Uterus (tissue), 4 donors: ENCODE measurements around the gene ATP6V0A4. TPM values are rescaled to one million over a fixed set of nuclear protein-coding genes. Genes with fewer than 3 reads are reported as not detected.

Source experiments
- DNase-seq, 2 donors: peaks; one replicate each; pipeline ENCODE4 v3.0.0-alpha.2; 2019 to 2020
- H3K27ac ChIP-seq, 2 donors: fragments of 200-600 bp; sonication (generic); 1 replicate in 1 of 2; 2 replicates in 1 of 2; pipeline ENCODE4 v1.5.1; 2016 to 2018
- H3K27me3 ChIP-seq, 2 donors: fragments of 200-600 bp; sonication (generic); one replicate each; pipeline ENCODE4 v1.5.1; 2018 to 2019; ENCODE audit warnings: control low read depth in 1 of 2
- H3K36me3 ChIP-seq, 2 donors: fragments of 200-600 bp; sonication (generic); one replicate each; pipeline ENCODE4 v1.5.1; 2019; ENCODE audit warnings: control low read depth in 1 of 2
- H3K4me1 ChIP-seq, 2 donors: fragments of 200-600 bp; sonication (generic); one replicate each; pipeline ENCODE4 v1.5.1; 2018 to 2019; ENCODE audit warnings: control low read depth in 1 of 2
- H3K4me3 ChIP-seq, 2 donors: fragments of 200-600 bp; sonication (generic); 1 replicate in 1 of 2; 2 replicates in 1 of 2; pipeline ENCODE4 v1.5.1; 2018 to 2019; ENCODE audit warnings: mild to moderate bottlenecking in 1 of 2
- H3K9me3 ChIP-seq, 2 donors: fragments of 200-600 bp; sonication (generic); one replicate each; pipeline ENCODE4 v1.5.1; 2019; ENCODE audit warnings: control low read depth in 1 of 2
- POLR2A ChIP-seq, 2 donors: fragments of 450-650 bp; IDR thresholded peaks; one replicate each; pipeline ENCODE4 v1.6.1; 2016; ENCODE audit warnings: antibody characterized with exemption in 2 of 2, mild to moderate bottlenecking in 1 of 2, moderate library complexity in 1 of 2
- intact Hi-C: fragments of 100-400 bp; cut with DNase I; formaldehyde crosslinking; loops from one replicate; pipeline ENCODE4 v1.15.1; 2023; ENCODE audit warnings: low total_unique reads
- total RNA-seq, 4 donors: library from RNA; depleted of rRNA in 3 of 4; stranded (reverse); fragments of >200 nt in 3 of 4; gene quantifications; one replicate each; pipeline versions ENCODE4 v1.1.0 to v1.2.4, GENCODE V29; 2014 to 2023
- TF ChIP-seq, protein P1 (sequence below), 4 experiments: fragments of 200-600 bp in 2 of 4; fragments of 450-650 bp in 2 of 4; sonication (generic) in 2 of 4; IDR thresholded peaks; one replicate each; pipeline ENCODE4 v1.5.1; 2016 to 2019; ENCODE audit warnings: antibody characterized with exemption in 4 of 4, mild to moderate bottlenecking in 2 of 4, moderate library complexity in 1 of 4
- donor health status: DM: yes; HTN: yes; CAD: no.

The ATP6V0A4 gene
- total RNA-seq, 4 donors from 2014 or later: not detected

DNA sequence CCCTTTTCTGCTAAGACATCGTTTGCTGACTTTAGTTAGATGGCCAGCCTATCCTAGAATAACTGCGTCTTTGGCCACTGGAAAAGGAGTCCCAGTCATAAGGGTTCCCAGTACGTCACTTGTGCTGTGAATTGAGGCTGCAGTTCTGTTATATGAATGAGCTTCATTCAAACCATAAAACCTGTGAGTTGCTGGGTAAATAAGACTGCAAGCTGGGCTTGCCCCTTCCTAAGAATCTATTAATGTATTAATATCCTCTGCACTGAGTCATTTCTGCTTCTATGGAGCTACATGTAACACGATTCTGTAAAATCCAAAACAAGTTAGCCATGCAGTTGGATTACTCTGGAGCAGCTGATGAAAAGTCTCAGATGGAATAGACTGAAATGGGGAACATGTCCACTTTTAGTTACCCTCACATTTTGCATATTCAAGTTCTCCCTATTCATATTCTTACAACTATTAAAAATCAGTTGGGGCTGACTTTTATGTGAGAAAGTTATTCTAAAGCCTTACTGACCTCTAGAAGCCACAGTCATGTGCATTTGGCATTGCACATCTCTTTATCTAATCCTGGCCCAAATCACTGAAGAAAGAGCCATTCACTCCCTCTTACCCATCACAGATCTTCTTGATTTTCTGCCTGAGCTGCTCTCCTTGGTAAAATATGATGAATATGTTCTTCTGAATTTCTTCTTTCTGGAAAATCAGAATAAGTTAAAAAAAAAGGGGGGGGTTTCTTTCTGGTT, 42.0 kb downstream of the ATP6V0A4 start:
- Histone ChIP-seq H3K4me1 (no peaks in the 10 kb centered on the region), H3K9me3 (no peaks in the 10 kb centered on the region), H3K4me3 (no peak overlapping the region), H3K27me3 (no peaks in the 10 kb centered on the region), H3K27ac (no peak overlapping the region), H3K36me3 (no peaks in the 10 kb centered on the region)
- DNase-seq: no peak
- intact Hi-C loops: no loop called here
- TF ChIP-seq, protein P1, sequence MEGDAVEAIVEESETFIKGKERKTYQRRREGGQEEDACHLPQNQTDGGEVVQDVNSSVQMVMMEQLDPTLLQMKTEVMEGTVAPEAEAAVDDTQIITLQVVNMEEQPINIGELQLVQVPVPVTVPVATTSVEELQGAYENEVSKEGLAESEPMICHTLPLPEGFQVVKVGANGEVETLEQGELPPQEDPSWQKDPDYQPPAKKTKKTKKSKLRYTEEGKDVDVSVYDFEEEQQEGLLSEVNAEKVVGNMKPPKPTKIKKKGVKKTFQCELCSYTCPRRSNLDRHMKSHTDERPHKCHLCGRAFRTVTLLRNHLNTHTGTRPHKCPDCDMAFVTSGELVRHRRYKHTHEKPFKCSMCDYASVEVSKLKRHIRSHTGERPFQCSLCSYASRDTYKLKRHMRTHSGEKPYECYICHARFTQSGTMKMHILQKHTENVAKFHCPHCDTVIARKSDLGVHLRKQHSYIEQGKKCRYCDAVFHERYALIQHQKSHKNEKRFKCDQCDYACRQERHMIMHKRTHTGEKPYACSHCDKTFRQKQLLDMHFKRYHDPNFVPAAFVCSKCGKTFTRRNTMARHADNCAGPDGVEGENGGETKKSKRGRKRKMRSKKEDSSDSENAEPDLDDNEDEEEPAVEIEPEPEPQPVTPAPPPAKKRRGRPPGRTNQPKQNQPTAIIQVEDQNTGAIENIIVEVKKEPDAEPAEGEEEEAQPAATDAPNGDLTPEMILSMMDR (IDR thresholded peaks at IDR 0.05): no peak
- no peak for TF ChIP-seq POLR2A (IDR thresholded peaks at IDR 0.05)

DNA sequence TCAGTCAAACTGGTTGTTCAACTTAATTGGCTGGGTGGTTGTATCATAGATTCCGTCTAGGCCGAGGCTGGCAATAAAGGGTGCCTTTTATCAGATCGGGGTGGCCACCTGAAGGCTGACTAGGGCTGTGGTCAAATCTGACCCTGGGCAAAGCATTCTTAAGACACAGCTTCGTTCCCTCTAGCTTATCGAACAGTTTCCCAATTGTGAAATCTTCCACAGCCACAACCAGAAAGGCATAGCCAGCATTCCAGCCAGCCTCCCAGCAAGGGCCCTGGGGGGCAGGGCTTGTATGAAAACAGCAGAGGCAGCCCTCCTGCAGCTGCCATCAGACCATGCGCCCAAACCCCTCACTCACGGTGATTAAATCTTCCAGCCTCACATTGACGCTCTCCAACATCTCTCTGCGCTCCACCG, 42.7 kb downstream of the ATP6V0A4 start:
- H3K27me3 ChIP-seq: no peaks in the 10 kb centered on the region
- H3K9me3 ChIP-seq: no peaks in the 10 kb centered on the region
- no peak for DNase-seq
- no peaks in the 10 kb centered on the region for H3K4me1 ChIP-seq
- intact Hi-C loops: no loop called here
- TF ChIP-seq, protein P1 (IDR thresholded peaks at IDR 0.05): no peak
- TF ChIP-seq POLR2A (IDR thresholded peaks at IDR 0.05): no peak
- no peaks in the 10 kb centered on the region for H3K36me3 ChIP-seq
- no peak overlapping the region for H3K4me3 ChIP-seq
- no peak overlapping the region for H3K27ac ChIP-seq

DNA sequence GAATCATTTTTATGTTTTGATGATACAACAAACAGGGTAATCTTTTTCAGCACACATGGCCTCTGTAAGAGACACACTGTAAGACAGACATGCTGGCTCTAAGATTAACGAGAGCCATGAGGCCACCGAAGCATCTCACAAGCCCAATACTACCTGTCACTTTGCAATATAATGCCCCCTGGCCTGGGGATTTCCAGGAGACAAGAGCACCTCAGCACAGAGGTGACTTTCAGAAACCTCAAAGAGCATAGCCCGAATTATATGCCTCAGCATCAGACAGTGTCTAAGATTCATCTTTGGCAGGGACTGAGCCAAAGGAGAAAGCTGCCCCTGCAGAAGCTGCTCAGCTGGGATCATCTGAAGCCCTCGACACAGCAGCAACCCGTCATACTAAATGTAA, 44.4 kb downstream of the ATP6V0A4 start:
- no peaks in the 10 kb centered on the region for H3K9me3 ChIP-seq
- H3K4me1 ChIP-seq: no peaks in the 10 kb centered on the region
- no peak for TF ChIP-seq POLR2A (IDR thresholded peaks at IDR 0.05)
- TF ChIP-seq, protein P1 (IDR thresholded peaks at IDR 0.05): no peak
- no peak overlapping the region for H3K4me3 ChIP-seq
- no peaks in the 10 kb centered on the region for H3K36me3 ChIP-seq
- no peak for DNase-seq
- H3K27me3 ChIP-seq: no peaks in the 10 kb centered on the region
- no peak overlapping the region for H3K27ac ChIP-seq
- intact Hi-C loops: no loop called here

DNA sequence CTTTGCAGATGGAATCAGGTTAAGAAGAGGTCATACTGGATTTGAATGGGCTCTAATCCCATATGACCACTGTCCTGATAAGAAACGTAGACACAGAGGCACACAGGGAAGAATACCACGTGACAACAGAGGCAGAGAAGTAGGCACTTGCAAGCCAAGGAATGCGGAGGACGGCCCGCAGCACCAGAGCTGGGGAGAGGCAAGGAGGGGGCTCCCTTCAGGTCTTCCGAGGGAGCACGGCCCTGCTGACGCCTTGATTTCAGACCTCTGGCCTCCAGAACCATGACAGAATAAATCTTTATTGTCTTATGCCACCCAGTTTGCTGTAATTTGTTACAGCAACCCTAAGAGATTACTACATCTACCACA, 44.9 kb downstream of the ATP6V0A4 start:
- intact Hi-C loops: no loop called here
- H3K4me3 ChIP-seq: no peak overlapping the region
- no peaks in the 10 kb centered on the region for H3K9me3 ChIP-seq
- TF ChIP-seq, protein P1 (IDR thresholded peaks at IDR 0.05): no peak
- no peaks in the 10 kb centered on the region for H3K27me3 ChIP-seq
- H3K36me3 ChIP-seq: no peaks in the 10 kb centered on the region
- no peaks in the 10 kb centered on the region for H3K4me1 ChIP-seq
- no peak for DNase-seq
- H3K27ac ChIP-seq: no peak overlapping the region

DNA sequence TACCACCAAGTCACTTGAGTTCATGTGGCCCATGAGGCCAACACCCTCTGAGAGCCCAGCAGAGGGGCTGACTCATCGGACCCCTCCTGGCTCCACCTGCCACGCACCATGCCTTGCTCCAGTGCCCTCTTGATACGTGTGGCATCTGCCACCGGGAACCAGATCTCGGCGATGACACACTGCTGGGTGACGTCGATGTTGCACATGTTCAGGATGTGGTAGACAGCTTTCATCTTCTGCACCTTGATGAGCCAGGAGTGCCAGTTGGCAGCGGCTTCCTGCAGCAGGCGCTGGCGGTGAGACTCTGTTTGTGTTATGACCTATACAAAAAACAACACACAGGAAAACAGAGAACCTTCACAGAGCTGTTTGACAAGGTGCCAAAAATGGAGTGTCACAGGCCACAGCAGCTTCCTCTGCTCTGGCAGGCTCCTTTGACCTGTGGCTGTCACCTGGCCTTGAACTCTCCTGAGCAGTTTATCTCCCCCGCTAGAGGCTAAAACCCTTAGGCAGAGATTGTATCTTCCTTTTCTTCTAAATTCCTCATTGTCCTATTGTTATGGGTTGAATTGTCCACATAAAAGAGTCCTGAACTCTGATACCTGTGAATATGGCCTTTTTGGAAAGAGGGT, 45.4 kb downstream of the ATP6V0A4 start:
- no peaks in the 10 kb centered on the region for H3K36me3 ChIP-seq
- H3K9me3 ChIP-seq: no peaks in the 10 kb centered on the region
- TF ChIP-seq POLR2A (IDR thresholded peaks at IDR 0.05): no peak
- TF ChIP-seq, protein P1 (IDR thresholded peaks at IDR 0.05): no peak
- no peaks in the 10 kb centered on the region for H3K4me1 ChIP-seq
- peak; percentile 17 to 18 for DNase-seq
- H3K27me3 ChIP-seq: no peaks in the 10 kb centered on the region
- intact Hi-C loops: no loop called here
- no peak overlapping the region for H3K4me3 ChIP-seq
- H3K27ac ChIP-seq: no peak overlapping the region
